Smooth muscle cell (in vitro differentiated cells): ENCODE results near the gene SLC44A1. TPM values are rescaled to one million over a fixed set of nuclear protein-coding genes. Genes with fewer than 3 reads are reported as not detected.

Source experiments
- DNase-seq: peaks from one replicate; lab custom pipeline; 2025; ENCODE audit not compliant: unreplicated experiment; lab: John Stamatoyannopoulos, UW
- H2AFZ ChIP-seq: fragments of 200-600 bp; sonication (generic); 2 replicates; pipeline ENCODE4 v1.6.0; 2016; ENCODE audit warnings: antibody characterized with exemption, low read depth, mild to moderate bottlenecking
- H3F3A ChIP-seq: fragments of 200-600 bp; sonication (generic); 2 replicates; pipeline ENCODE4 v1.6.0; 2017; ENCODE audit warnings: antibody characterized with exemption, low read depth
- H3K27ac ChIP-seq: fragments of 200-600 bp; sonication (generic); 2 replicates; pipeline ENCODE4 v1.5.1; 2016; ENCODE audit warnings: low read depth, mild to moderate bottlenecking
- H3K27me3 ChIP-seq: fragments of 200-600 bp; sonication (generic); 2 replicates; pipeline ENCODE4 v1.6.1; 2016; ENCODE audit warnings: low read depth, mild to moderate bottlenecking
- H3K36me3 ChIP-seq: fragments of 200-600 bp; sonication (generic); 2 replicates; pipeline ENCODE4 v1.5.1; 2016; ENCODE audit warnings: low read depth
- H3K4me1 ChIP-seq: fragments of 200-600 bp; sonication (generic); 2 replicates; pipeline ENCODE4 v1.5.1; 2016; ENCODE audit warnings: low read depth
- H3K4me2 ChIP-seq: fragments of 200-600 bp; sonication (generic); 2 replicates; pipeline ENCODE4 v1.6.0; 2016; ENCODE audit warnings: mild to moderate bottlenecking
- H3K4me3 ChIP-seq: fragments of 200-600 bp; sonication (generic); 2 replicates; pipeline ENCODE4 v1.5.1; 2016; ENCODE audit warnings: mild to moderate bottlenecking
- H3K79me2 ChIP-seq: fragments of 200-600 bp; sonication (generic); 2 replicates; pipeline ENCODE4 v1.6.0; 2016; ENCODE audit warnings: low read depth, mild to moderate bottlenecking
- H3K9ac ChIP-seq: fragments of 200-600 bp; sonication (generic); 2 replicates; pipeline ENCODE4 v1.6.0; 2016; ENCODE audit warnings: low read depth
- H3K9me3 ChIP-seq: fragments of 200-600 bp; sonication (generic); replicated peaks from 2 replicates; pipeline ENCODE4 v1.5.1; 2016; ENCODE audit warnings: low read depth
- H4K20me1 ChIP-seq: fragments of 200-600 bp; sonication (generic); 2 replicates; pipeline ENCODE4 v1.6.0; 2016; ENCODE audit warnings: low read depth
- WGBS: methylation state at CpG from one replicate; pipeline ENCODE4 v1.1.7; 2016; ENCODE audit warnings: low lambda C conversion rate; 5-methylcytosine and 5-hydroxymethylcytosine counted together
- polyA plus RNA-seq: library from polyadenylated mRNA; unstranded; fragments of >200 nt; fragmentation: Nextera tagmentation; extraction: Ambion mirVana; gene quantifications from 2 replicates; pipeline ENCODE4 v1.2.1, GENCODE V29; 2016
- total RNA-seq: library from RNA; depleted of rRNA; stranded (reverse); fragments of >200 nt; gene quantifications from 2 replicates; pipeline ENCODE4 v1.2.3, GENCODE V29; 2014
- TF ChIP-seq, protein P1 (sequence below): fragments of 200-600 bp; sonication (generic); IDR thresholded peaks from 2 replicates; pipeline ENCODE4 v1.5.1; 2017; ENCODE audit warnings: borderline replicate concordance, mild to moderate bottlenecking, antibody characterized with exemption; ENCODE audit not compliant: insufficient read depth, poor library complexity, severe bottlenecking

SLC44A1 gene
- total and polyA plus RNA-seq, 2 experiments from 2014 or later: 14.0 to 22.2 TPM

DNA sequence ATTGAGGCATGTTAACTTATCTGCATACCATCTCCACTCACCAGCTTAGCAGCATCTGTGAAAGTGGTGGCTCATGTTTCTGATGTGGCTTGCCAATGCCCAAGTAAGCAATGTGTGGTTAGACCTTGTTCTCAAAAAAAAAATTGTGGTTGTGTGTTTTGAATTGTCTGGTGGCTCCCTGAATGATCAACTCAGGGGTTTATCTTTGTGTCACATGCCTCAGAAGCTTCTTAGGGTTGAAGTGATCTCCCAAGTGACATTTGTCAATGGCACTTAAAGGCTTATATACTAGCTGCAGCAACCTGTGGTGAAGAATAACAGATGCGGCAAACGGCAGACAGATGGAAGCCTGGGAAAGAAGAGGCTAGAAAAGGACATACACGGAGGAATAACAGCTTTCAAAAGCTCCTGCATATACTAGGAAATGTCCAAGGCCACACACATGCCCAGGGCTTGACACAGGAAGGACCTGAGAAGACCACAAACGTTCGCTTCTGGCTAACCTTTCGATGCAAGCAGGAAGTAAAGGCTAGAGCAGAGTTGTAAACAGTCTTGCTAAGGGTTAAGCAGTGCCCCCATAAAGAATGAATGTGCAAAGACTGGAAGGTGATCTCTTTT lies 161.2 kb downstream of the SLC44A1 start:
- H3K9ac ChIP-seq: no peak overlapping the region
- no peak overlapping the region for H3K4me3 ChIP-seq
- TF ChIP-seq, protein P1, sequence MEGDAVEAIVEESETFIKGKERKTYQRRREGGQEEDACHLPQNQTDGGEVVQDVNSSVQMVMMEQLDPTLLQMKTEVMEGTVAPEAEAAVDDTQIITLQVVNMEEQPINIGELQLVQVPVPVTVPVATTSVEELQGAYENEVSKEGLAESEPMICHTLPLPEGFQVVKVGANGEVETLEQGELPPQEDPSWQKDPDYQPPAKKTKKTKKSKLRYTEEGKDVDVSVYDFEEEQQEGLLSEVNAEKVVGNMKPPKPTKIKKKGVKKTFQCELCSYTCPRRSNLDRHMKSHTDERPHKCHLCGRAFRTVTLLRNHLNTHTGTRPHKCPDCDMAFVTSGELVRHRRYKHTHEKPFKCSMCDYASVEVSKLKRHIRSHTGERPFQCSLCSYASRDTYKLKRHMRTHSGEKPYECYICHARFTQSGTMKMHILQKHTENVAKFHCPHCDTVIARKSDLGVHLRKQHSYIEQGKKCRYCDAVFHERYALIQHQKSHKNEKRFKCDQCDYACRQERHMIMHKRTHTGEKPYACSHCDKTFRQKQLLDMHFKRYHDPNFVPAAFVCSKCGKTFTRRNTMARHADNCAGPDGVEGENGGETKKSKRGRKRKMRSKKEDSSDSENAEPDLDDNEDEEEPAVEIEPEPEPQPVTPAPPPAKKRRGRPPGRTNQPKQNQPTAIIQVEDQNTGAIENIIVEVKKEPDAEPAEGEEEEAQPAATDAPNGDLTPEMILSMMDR: no peak
- DNase-seq: no peak
- no peaks in the 10 kb centered on the region for H4K20me1 ChIP-seq
- WGBS: 41% methylated on average over 6 of the region's 6 CpGs
- no peak overlapping the region for H3K4me2 ChIP-seq
- H3K27me3 ChIP-seq: peaks cover 9% of the 10 kb centered on the region
- no peak overlapping the region for H3K27ac ChIP-seq
- H2AFZ ChIP-seq: no peak overlapping the region
- H3K9me3 ChIP-seq: no peaks in the 10 kb centered on the region
- H3K4me1 ChIP-seq: peaks cover 7% of the 10 kb centered on the region
- H3K36me3 ChIP-seq: no peaks in the 10 kb centered on the region
- H3F3A ChIP-seq: no peaks in the 10 kb centered on the region
- no peaks in the 10 kb centered on the region for H3K79me2 ChIP-seq

DNA sequence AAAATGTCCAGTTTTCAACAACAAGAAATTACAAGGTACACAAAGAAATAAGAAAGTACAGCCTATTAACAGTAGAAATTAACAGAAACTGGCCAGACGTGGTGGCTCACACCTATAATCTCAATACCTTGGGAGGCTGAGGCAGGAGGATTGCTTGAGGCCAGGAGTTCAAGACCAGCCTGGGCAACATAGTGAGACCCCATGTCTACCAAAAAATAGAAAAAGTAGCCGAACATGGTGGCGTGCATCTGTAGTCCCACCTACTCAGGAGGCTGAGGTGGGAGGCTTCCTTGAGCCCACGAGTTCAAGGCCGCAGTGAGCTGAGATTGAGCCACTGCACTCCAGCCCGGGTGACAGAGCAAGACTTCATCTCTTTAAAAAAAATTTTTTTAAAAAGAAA lies 161.9 kb downstream of the SLC44A1 start:
- no peak overlapping the region for H3K27ac ChIP-seq
- no peaks in the 10 kb centered on the region for H3F3A ChIP-seq
- no peak for DNase-seq
- TF ChIP-seq, protein P1: no peak
- H3K9me3 ChIP-seq: no peaks in the 10 kb centered on the region
- H3K36me3 ChIP-seq: no peaks in the 10 kb centered on the region
- H4K20me1 ChIP-seq: no peaks in the 10 kb centered on the region
- H3K4me1 ChIP-seq: peaks cover 2% of the 10 kb centered on the region
- H3K79me2 ChIP-seq: no peaks in the 10 kb centered on the region
- 96% methylated on average over 6 of the region's 6 CpGs for WGBS
- H3K4me2 ChIP-seq: no peak overlapping the region
- H2AFZ ChIP-seq: no peak overlapping the region
- H3K4me3 ChIP-seq: no peak overlapping the region
- peaks cover 9% of the 10 kb centered on the region for H3K27me3 ChIP-seq
- H3K9ac ChIP-seq: no peak overlapping the region

DNA sequence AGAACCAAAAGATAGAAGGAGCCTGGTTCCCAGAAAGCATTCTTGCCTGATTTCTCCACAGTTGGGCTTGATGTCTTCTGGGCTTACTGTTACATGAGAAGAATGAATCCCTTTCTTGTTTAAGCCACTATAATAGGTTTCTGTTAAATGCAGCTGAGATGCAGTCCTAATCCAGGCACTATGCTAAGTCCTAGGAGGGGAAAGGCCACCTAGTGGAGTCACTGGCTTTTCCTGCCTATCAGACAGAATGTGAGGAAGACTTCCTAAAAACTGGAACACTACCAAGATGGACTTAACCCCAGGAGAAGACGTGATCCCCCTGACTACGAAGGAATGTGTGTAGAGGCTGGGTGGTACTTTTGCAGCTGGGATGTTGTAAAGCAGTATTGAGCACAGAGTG lies 169.1 kb downstream of the SLC44A1 start:
- WGBS: 37% methylated on average over 2 of the region's 2 CpGs
- Histone ChIP-seq H4K20me1 (no peaks in the 10 kb centered on the region), H3F3A (peaks cover 8% of the 10 kb centered on the region), H3K27me3 (no peaks in the 10 kb centered on the region), H2AFZ (no peak overlapping the region), H3K36me3 (no peaks in the 10 kb centered on the region), H3K4me1 (peaks cover 7% of the 10 kb centered on the region), H3K27ac (no peak overlapping the region), H3K9ac (no peak overlapping the region), H3K79me2 (no peaks in the 10 kb centered on the region), H3K9me3 (no peaks in the 10 kb centered on the region), H3K4me3 (no peak overlapping the region), H3K4me2 (no peak overlapping the region)
- TF ChIP-seq, protein P1: peak; percentile 23
- no peak for DNase-seq
